Neural progenitor cell (in vitro differentiated cells): ENCODE data around the gene TTC3. TPM values are rescaled to one million over a fixed set of nuclear protein-coding genes. Genes with fewer than 3 reads are reported as not detected.

ENCODE experiments used
- DNase-seq: peaks from one replicate; pipeline ENCODE4 v3.0.0-alpha.2; 2016; ENCODE audit warnings: low spot score
- H2AFZ ChIP-seq: fragments of 200-600 bp; sonication (generic); replicated peaks from 2 replicates; pipeline ENCODE4 v1.6.1; 2016; ENCODE audit warnings: antibody characterized with exemption
- H3F3A ChIP-seq: fragments of 200-600 bp; sonication (generic); 2 replicates; pipeline ENCODE4 v1.6.1; 2016; ENCODE audit warnings: antibody characterized with exemption, low read depth
- H3K27ac ChIP-seq: fragments of 200-600 bp; sonication (generic); 2 replicates; pipeline ENCODE4 v1.5.1; 2016; ENCODE audit warnings: mild to moderate bottlenecking
- H3K27me3 ChIP-seq: fragments of 200-600 bp; sonication (generic); 2 replicates; pipeline ENCODE4 v1.6.1; 2016; ENCODE audit warnings: mild to moderate bottlenecking, moderate library complexity
- H3K36me3 ChIP-seq: fragments of 200-600 bp; sonication (generic); 2 replicates; pipeline ENCODE4 v1.5.1; 2016
- H3K4me1 ChIP-seq: fragments of 200-600 bp; sonication (generic); 2 replicates; pipeline ENCODE4 v1.6.1; 2016; ENCODE audit warnings: mixed run types
- H3K4me2 ChIP-seq: fragments of 200-600 bp; sonication (generic); 2 replicates; pipeline ENCODE4 v1.6.1; 2016
- H3K4me3 ChIP-seq: fragments of 200-600 bp; sonication (generic); 2 replicates; pipeline ENCODE4 v1.5.1; 2016
- H3K79me2 ChIP-seq: fragments of 200-600 bp; sonication (generic); 2 replicates; pipeline ENCODE4 v1.6.1; 2016; ENCODE audit warnings: low read depth
- H3K9ac ChIP-seq: fragments of 200-600 bp; sonication (generic); 2 replicates; pipeline ENCODE4 v1.6.1; 2016
- H3K9me3 ChIP-seq: fragments of 200-600 bp; sonication (generic); 2 replicates; pipeline ENCODE4 v1.5.1; 2016; ENCODE audit warnings: low read depth
- H4K20me1 ChIP-seq: fragments of 200-600 bp; sonication (generic); 2 replicates; pipeline ENCODE4 v1.6.1; 2016; ENCODE audit warnings: low read depth
- H3K27ac Mint-ChIP-seq: 3 replicates; pipeline ENCODE4 v1.8.0; 2021; ENCODE audit warnings: mixed read lengths
- H3K27me3 Mint-ChIP-seq: 2 replicates; pipeline ENCODE4 v1.8.0; 2022; ENCODE audit warnings: low read depth, mild to moderate bottlenecking, inconsistent platforms, moderate library complexity, mixed read lengths; ENCODE audit not compliant: insufficient read depth
- H3K36me3 Mint-ChIP-seq: 3 replicates; pipeline ENCODE4 v1.8.0; 2021; ENCODE audit warnings: mixed read lengths
- H3K4me1 Mint-ChIP-seq: 3 replicates; pipeline ENCODE4 v1.8.0; 2021; ENCODE audit warnings: mixed read lengths
- H3K4me3 Mint-ChIP-seq: 3 replicates; pipeline ENCODE4 v1.8.0; 2021; ENCODE audit warnings: mild to moderate bottlenecking, moderate library complexity, mixed read lengths
- H3K9me3 Mint-ChIP-seq: 3 replicates; pipeline ENCODE4 v1.8.0; 2020; ENCODE audit warnings: mixed read lengths
- EZH2 ChIP-seq: fragments of 200-600 bp; sonication (generic); IDR thresholded peaks from 2 replicates; pipeline ENCODE4 v1.6.1; 2017; ENCODE audit warnings: antibody characterized with exemption, mild to moderate bottlenecking, moderate library complexity
- EZH2phosphoT487 ChIP-seq: fragments of 200-600 bp; sonication (generic); IDR thresholded peaks from 2 replicates; pipeline ENCODE4 v1.6.1; 2017; ENCODE audit warnings: antibody characterized with exemption
- total RNA-seq: library from RNA; depleted of rRNA; stranded (reverse); fragments of >200 nt; gene quantifications from 2 replicates; pipeline ENCODE4 v1.2.3, GENCODE V29; 2015; ENCODE audit warnings: low replicate concordance
- TF ChIP-seq, protein P1 (sequence below): fragments of 200-600 bp; sonication (generic); IDR thresholded peaks from 2 replicates; pipeline ENCODE4 v1.5.1; 2017; ENCODE audit warnings: antibody characterized with exemption, mild to moderate bottlenecking

TTC3 gene
- total RNA-seq, 1 donor from 2014 or later = 135 TPM

DNA sequence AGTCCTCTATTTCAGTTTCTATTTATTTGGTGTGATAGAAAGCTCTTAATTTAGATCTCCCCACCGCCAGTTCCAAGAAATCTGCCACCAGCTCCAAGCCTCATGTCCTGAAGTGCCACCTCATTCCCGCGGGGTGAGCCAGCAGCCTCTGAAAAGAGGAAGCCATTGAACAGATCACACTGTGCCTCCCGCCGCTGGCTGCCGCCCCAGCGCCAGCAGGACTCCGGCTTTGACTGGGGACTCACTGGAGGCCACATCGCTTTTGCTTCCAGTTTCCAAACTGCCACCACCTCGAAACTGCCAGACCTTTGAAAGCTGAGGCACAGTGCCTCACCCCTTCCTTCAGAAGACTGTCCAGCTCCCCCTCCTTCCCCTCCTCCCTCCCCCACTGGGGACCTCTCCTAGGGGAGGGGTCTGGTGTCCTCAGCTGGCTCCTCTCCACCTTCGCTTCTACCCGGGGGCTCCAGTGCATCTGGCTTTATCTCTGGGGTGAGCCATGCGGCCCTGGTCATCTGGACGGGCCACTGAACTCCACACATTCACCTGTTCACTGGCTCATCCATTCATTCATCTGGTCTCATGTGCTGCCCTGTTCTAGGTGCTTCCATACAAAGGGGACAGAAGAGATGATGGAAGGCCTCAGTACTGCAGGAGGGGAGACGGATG lies 135.1 kb downstream of the TTC3 start:
- Histone ChIP-seq H3K27ac (no peak overlapping the region), H2AFZ (no peak overlapping the region), H3K4me2 (no peak overlapping the region), H3K36me3 (no peaks in the 10 kb centered on the region), H3K79me2 (no peaks in the 10 kb centered on the region), H3K9me3 (no peaks in the 10 kb centered on the region), H3K9ac (no peak overlapping the region), H3K27me3 (no peaks in the 10 kb centered on the region), H3K4me1 (no peaks in the 10 kb centered on the region), H4K20me1 (no peaks in the 10 kb centered on the region), H3F3A (no peaks in the 10 kb centered on the region), H3K4me3 (no peak overlapping the region)
- peaks cover 5% of the 10 kb centered on the region for H3K9me3 Mint-ChIP-seq
- H3K4me1 Mint-ChIP-seq = peaks cover 7% of the 10 kb centered on the region
- no peak overlapping the region for H3K4me3 Mint-ChIP-seq
- no peak for DNase-seq
- no peak for TF ChIP-seq EZH2
- TF ChIP-seq EZH2phosphoT487 = no peak
- TF ChIP-seq, protein P1, sequence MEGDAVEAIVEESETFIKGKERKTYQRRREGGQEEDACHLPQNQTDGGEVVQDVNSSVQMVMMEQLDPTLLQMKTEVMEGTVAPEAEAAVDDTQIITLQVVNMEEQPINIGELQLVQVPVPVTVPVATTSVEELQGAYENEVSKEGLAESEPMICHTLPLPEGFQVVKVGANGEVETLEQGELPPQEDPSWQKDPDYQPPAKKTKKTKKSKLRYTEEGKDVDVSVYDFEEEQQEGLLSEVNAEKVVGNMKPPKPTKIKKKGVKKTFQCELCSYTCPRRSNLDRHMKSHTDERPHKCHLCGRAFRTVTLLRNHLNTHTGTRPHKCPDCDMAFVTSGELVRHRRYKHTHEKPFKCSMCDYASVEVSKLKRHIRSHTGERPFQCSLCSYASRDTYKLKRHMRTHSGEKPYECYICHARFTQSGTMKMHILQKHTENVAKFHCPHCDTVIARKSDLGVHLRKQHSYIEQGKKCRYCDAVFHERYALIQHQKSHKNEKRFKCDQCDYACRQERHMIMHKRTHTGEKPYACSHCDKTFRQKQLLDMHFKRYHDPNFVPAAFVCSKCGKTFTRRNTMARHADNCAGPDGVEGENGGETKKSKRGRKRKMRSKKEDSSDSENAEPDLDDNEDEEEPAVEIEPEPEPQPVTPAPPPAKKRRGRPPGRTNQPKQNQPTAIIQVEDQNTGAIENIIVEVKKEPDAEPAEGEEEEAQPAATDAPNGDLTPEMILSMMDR = no peak
- peak overlapping the region; percentile 73 for H3K27ac Mint-ChIP-seq
- peaks cover 2% of the 10 kb centered on the region for H3K27me3 Mint-ChIP-seq
- H3K36me3 Mint-ChIP-seq = peaks cover 21% of the 10 kb centered on the region

DNA sequence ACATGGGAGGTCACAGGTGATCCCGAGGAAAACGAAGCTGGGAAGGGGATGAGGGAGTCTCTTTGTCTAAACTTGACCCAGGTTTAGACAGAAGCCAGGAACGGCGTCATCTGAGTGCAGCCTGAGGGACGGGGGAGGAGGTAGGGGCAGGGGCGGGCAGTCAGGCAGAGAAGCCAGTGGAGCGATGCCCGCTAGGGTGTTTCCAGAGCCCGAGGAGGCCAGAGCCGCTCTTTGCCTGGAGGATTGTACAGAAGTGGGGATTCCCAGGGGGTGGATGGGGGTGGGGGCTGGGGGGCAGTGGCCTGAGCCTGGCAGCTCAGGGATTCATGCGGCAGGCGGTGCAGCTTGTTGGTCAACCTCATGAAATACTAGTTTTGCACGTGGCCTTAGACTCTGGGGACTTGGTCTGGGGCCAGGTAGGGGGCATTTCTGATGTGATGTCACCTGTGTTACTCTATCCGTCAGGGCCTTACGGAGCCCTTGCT lies 135.7 kb downstream of the TTC3 start:
- peaks cover 5% of the 10 kb centered on the region for H3K9me3 Mint-ChIP-seq
- no peaks in the 10 kb centered on the region for H4K20me1 ChIP-seq
- H3K4me1 Mint-ChIP-seq = peaks cover 7% of the 10 kb centered on the region
- no peak overlapping the region for H3K4me3 ChIP-seq
- H3K4me2 ChIP-seq = no peak overlapping the region
- no peak overlapping the region for H2AFZ ChIP-seq
- no peak overlapping the region for H3K9ac ChIP-seq
- no peaks in the 10 kb centered on the region for H3K36me3 ChIP-seq
- H3K27ac ChIP-seq = no peak overlapping the region
- H3K27ac Mint-ChIP-seq = peak overlapping the region; percentile 73
- H3K4me1 ChIP-seq = no peaks in the 10 kb centered on the region
- no peaks in the 10 kb centered on the region for H3K79me2 ChIP-seq
- DNase-seq = no peak
- no peaks in the 10 kb centered on the region for H3K27me3 ChIP-seq
- no peaks in the 10 kb centered on the region for H3K9me3 ChIP-seq
- no peak overlapping the region for H3K4me3 Mint-ChIP-seq
- TF ChIP-seq EZH2 = no peak
- TF ChIP-seq, protein P1 = no peak
- TF ChIP-seq EZH2phosphoT487 = no peak
- H3K27me3 Mint-ChIP-seq = peaks cover 2% of the 10 kb centered on the region
- no peaks in the 10 kb centered on the region for H3F3A ChIP-seq
- peaks cover 17% of the 10 kb centered on the region for H3K36me3 Mint-ChIP-seq

DNA sequence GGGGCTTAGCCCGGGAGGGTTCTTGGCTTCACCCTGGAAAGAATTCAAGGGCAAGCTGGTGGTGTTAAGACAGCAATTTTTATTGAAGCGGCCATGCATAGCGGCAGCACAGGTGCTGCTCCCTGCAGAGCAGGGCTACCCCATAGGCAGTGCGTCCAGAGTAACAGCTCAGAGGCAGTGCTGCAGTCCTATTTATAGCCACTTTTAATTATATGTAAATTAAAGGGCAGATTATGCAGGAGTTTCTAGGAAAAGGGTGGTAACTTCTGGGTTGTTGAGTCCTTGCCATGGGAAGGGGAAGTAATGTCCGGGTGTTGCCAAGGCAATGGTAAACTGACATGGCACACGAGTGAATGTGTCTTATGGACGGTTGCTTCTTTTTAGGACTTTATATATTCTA lies 137.1 kb downstream of the TTC3 start:
- Mint-ChIP-seq H3K4me3 (no peak overlapping the region), H3K27ac (no peak overlapping the region), H3K9me3 (peaks cover 5% of the 10 kb centered on the region), H3K4me1 (peaks cover 7% of the 10 kb centered on the region), H3K27me3 (peaks cover 2% of the 10 kb centered on the region), H3K36me3 (peaks cover 10% of the 10 kb centered on the region)
- Histone ChIP-seq H3K9ac (no peak overlapping the region), H3K4me2 (no peak overlapping the region), H3K27ac (no peak overlapping the region), H3K27me3 (no peaks in the 10 kb centered on the region), H2AFZ (no peak overlapping the region), H3K36me3 (no peaks in the 10 kb centered on the region), H3K4me3 (no peak overlapping the region), H3K9me3 (no peaks in the 10 kb centered on the region), H4K20me1 (no peaks in the 10 kb centered on the region), H3K79me2 (no peaks in the 10 kb centered on the region), H3K4me1 (no peaks in the 10 kb centered on the region), H3F3A (no peaks in the 10 kb centered on the region)
- TF ChIP-seq, protein P1 = no peak
- TF ChIP-seq EZH2phosphoT487 = no peak
- no peak for TF ChIP-seq EZH2
- no peak for DNase-seq
